Thoracic aorta (tissue), 2 donors: ENCODE measurements around the gene HEPACAM. TPM values are rescaled to one million over a fixed set of nuclear protein-coding genes. Genes with fewer than 3 reads are reported as not detected.

Source experiments
- ATAC-seq: fragments of 150-250 bp; one replicate; pipeline ENCODE4 v1.8.0; 2017; ENCODE audit warnings: low read depth; ENCODE audit not compliant: insufficient number of reproducible peaks, low FRiP score
- DNase-seq: peaks from one replicate; pipeline ENCODE4 v3.0.0-alpha.2; 2020; ENCODE audit warnings: low spot score
- H3K27ac ChIP-seq, 2 donors: fragments of 200-600 bp; sonication (generic); 1 replicate in 1 of 2; 2 replicates in 1 of 2; pipeline ENCODE4 v1.5.1; 2016; ENCODE audit warnings: mild to moderate bottlenecking in 2 of 2, moderate library complexity in 2 of 2
- H3K27me3 ChIP-seq: fragments of 200-600 bp; sonication (generic); replicated peaks from 2 replicates; pipeline ENCODE4 v1.6.0; 2016; ENCODE audit warnings: mild to moderate bottlenecking; ENCODE audit not compliant: insufficient read depth
- H3K36me3 ChIP-seq: fragments of 200-600 bp; sonication (generic); one replicate; pipeline ENCODE4 v1.5.1; 2016
- H3K4me1 ChIP-seq, 2 donors: fragments of 200-600 bp; sonication (generic); 1 replicate in 1 of 2; 2 replicates in 1 of 2; pipeline versions ENCODE4 v1.5.1 to v1.6.0; 2016; ENCODE audit warnings: low read depth in 2 of 2, mild to moderate bottlenecking in 1 of 2; ENCODE audit not compliant: control insufficient read depth in 1 of 2
- H3K4me3 ChIP-seq: fragments of 200-600 bp; sonication (generic); 2 replicates; pipeline ENCODE4 v1.5.1; 2016; ENCODE audit warnings: mild to moderate bottlenecking
- H3K9me3 ChIP-seq: fragments of 200-600 bp; sonication (generic); 2 replicates; pipeline ENCODE4 v1.5.1; 2016
- total RNA-seq, 2 donors: library from RNA; depleted of rRNA; stranded (reverse); fragments of >200 nt; gene quantifications; one replicate each; pipeline versions ENCODE4 v1.1.0 to v1.2.3, GENCODE V29; 2016
- TF ChIP-seq, protein P1 (sequence below): fragments of 200-600 bp; sonication (generic); IDR thresholded peaks from one replicate; pipeline ENCODE4 v1.5.1; 2019; ENCODE audit warnings: antibody characterized with exemption

The HEPACAM gene
- total RNA-seq, 2 donors from 2014 or later, result 0.49 to 1.2 TPM

DNA sequence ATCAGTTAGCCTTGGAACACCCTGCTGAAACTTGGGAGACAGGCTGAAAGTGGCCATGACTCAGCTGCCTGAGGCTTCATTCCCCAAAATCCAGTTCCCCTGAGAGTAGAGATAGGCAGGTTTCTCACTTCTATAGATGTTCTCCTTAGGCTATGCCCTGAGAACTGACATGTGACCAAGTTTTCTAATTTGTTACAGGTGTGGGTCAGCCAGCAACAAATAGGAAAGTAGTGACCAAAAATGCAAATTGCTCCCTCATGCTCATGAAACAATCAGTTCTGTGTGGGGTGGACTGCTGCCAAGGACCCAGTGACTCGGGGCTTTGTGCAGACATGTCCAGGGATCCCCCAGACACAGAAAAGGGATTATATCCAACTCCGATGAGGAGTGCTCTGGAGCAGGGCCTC lies 10.9 kb upstream of the HEPACAM start:
- TF ChIP-seq, protein P1, sequence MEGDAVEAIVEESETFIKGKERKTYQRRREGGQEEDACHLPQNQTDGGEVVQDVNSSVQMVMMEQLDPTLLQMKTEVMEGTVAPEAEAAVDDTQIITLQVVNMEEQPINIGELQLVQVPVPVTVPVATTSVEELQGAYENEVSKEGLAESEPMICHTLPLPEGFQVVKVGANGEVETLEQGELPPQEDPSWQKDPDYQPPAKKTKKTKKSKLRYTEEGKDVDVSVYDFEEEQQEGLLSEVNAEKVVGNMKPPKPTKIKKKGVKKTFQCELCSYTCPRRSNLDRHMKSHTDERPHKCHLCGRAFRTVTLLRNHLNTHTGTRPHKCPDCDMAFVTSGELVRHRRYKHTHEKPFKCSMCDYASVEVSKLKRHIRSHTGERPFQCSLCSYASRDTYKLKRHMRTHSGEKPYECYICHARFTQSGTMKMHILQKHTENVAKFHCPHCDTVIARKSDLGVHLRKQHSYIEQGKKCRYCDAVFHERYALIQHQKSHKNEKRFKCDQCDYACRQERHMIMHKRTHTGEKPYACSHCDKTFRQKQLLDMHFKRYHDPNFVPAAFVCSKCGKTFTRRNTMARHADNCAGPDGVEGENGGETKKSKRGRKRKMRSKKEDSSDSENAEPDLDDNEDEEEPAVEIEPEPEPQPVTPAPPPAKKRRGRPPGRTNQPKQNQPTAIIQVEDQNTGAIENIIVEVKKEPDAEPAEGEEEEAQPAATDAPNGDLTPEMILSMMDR, result no peak
- H3K27me3 ChIP-seq, result no peaks in the 10 kb centered on the region
- no peak overlapping the region for H3K4me3 ChIP-seq
- H3K4me1 ChIP-seq, result no peaks in the 10 kb centered on the region
- ATAC-seq (no peak), DNase-seq (no peak)
- no peak overlapping the region for H3K27ac ChIP-seq
- H3K36me3 ChIP-seq, result no peaks in the 10 kb centered on the region
- H3K9me3 ChIP-seq, result no peaks in the 10 kb centered on the region

GRCh38 chr11:124945826-124946225 lies 10.0 kb upstream of the HEPACAM start:
- no peaks in the 10 kb centered on the region for H3K36me3 ChIP-seq
- no peaks in the 10 kb centered on the region for H3K27me3 ChIP-seq
- DNase-seq (no peak), ATAC-seq (no peak)
- H3K9me3 ChIP-seq, result no peaks in the 10 kb centered on the region
- TF ChIP-seq, protein P1, result no peak
- no peak overlapping the region for H3K4me3 ChIP-seq
- no peak overlapping the region for H3K27ac ChIP-seq
- no peaks in the 10 kb centered on the region for H3K4me1 ChIP-seq

DNA sequence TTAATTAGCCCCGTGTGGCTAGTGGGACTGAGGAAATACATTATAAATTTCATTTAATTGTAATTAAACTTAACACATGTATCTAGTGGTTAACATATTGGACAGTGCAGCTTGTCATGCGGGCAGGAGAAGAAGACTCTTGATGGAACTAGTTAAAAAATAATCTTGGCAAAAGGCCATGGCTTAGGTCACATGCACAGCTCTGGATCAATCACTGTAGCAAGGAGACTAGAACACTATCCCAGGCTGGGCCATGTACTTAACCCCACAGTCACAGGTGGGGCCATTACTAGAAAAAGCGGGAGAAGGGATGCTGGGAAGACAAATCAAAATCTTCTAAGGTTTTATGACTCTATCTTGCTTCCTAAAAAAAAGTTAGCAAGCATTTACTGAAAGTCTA lies 8.7 kb upstream of the HEPACAM start:
- Histone ChIP-seq H3K27ac (no peak overlapping the region), H3K36me3 (no peaks in the 10 kb centered on the region), H3K9me3 (no peaks in the 10 kb centered on the region), H3K4me3 (no peak overlapping the region), H3K27me3 (no peaks in the 10 kb centered on the region), H3K4me1 (no peaks in the 10 kb centered on the region)
- ATAC-seq (no peak), DNase-seq (no peak)
- TF ChIP-seq, protein P1, result no peak

DNA sequence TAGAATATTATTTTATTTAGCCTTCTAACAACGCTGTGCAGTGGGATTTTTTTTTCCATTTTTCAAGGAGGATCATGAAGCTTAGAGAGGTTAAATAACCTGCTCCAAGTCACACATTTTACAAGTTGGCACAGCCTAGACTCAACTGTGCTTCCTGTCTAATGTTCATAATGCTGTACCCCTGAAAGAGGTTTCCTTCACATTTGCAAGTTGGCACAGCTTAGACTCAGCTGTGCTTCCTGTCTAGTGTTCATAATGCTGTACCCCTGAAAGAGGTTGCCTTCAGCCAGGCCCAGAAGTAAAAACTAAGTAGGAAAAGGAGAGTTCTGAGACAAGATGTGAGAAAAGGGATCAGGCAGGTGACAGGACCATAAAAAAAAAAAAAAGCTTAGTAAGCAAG lies 7.9 kb upstream of the HEPACAM start:
- ATAC-seq, result no peak

GRCh38 chr11:124943254-124943616 lies 7.4 kb upstream of the HEPACAM start:
- no peaks in the 10 kb centered on the region for H3K36me3 ChIP-seq
- H3K27ac ChIP-seq, result no peak overlapping the region
- H3K4me1 ChIP-seq, result no peaks in the 10 kb centered on the region
- no peaks in the 10 kb centered on the region for H3K9me3 ChIP-seq
- ATAC-seq (no peak), DNase-seq (no peak)
- TF ChIP-seq, protein P1, result no peak
- H3K4me3 ChIP-seq, result no peak overlapping the region
- H3K27me3 ChIP-seq, result no peaks in the 10 kb centered on the region

More for the DNA sequence above, 7.9 kb upstream of the HEPACAM start:
- no peak for DNase-seq
- no peaks in the 10 kb centered on the region for H3K27me3 ChIP-seq
- no peak overlapping the region for H3K4me3 ChIP-seq
- no peaks in the 10 kb centered on the region for H3K4me1 ChIP-seq
- TF ChIP-seq, protein P1, result no peak
- H3K9me3 ChIP-seq, result no peaks in the 10 kb centered on the region
- H3K27ac ChIP-seq, result no peak overlapping the region
- H3K36me3 ChIP-seq, result no peaks in the 10 kb centered on the region
